Astrocyte of the cerebellum (primary cell): ENCODE results near the gene EFHD1.

Experiments
- DNase-seq: peaks from one replicate; pipeline ENCODE4 v3.0.0-alpha.2; 2011; ENCODE audit warnings: low read depth
- H3K4me3 ChIP-seq: 2 replicates; pipeline ENCODE4 v1.5.1; 2011; ENCODE audit warnings: mild to moderate bottlenecking, low read depth, low read length, moderate library complexity
- CTCF ChIP-seq: IDR thresholded peaks from 2 replicates; pipeline ENCODE4 v1.5.1; 2012; ENCODE audit warnings: low read length, low read depth, moderate library complexity, mild to moderate bottlenecking; ENCODE audit errors: missing control alignments
- in situ Hi-C: cut with HindIII; loops from 2 replicates; pipeline ENCODE4 v1.10.0; 2017; ENCODE audit warnings: low sequenced_read_pairs

The EFHD1 gene

GRCh38 chr2:232613538-232614134 is 19.8 kb upstream of the EFHD1 start:
- in situ Hi-C loops = no loop called here
- no peak for TF ChIP-seq CTCF
- no peak for DNase-seq
- no peak overlapping the region for H3K4me3 ChIP-seq

GRCh38 chr2:232615339-232615738 is 18.1 kb upstream of the EFHD1 start:
- TF ChIP-seq CTCF = no peak
- no peak for DNase-seq
- in situ Hi-C loops = no loop called here
- H3K4me3 ChIP-seq = no peak overlapping the region

- no peak for TF ChIP-seq CTCF
- DNase-seq = no peak
- no peak overlapping the region for H3K4me3 ChIP-seq
- in situ Hi-C loops = no loop called here
Measured at GRCh38 chr2:232621186-232621585, 12.2 kb upstream of the EFHD1 start.

GRCh38 chr2:232622563-232622962 is 10.8 kb upstream of the EFHD1 start:
- in situ Hi-C loops = no loop called here
- no peak overlapping the region for H3K4me3 ChIP-seq
- no peak for TF ChIP-seq CTCF
- no peak for DNase-seq

- DNase-seq = no peak
- in situ Hi-C loops = no loop called here
- no peak overlapping the region for H3K4me3 ChIP-seq
- no peak for TF ChIP-seq CTCF
Measured at GRCh38 chr2:232623768-232624765, 9.3 kb upstream of the EFHD1 start.

- TF ChIP-seq CTCF = no peak
- H3K4me3 ChIP-seq = no peak overlapping the region
- DNase-seq = no peak
- in situ Hi-C loops = no loop called here
Measured at GRCh38 chr2:232626584-232626983, 6.8 kb upstream of the EFHD1 start.
